ENCODE measurements around the gene SLC6A17. TPM values are rescaled to one million over a fixed set of nuclear protein-coding genes. Genes with fewer than 3 reads are reported as not detected.

Gene SLC6A17
- total RNA-seq, 1 experiment from 2014 or later = 0.17 TPM

GRCh38 chr1:110209715-110210603 lies 59.7 kb downstream of the SLC6A17 start, which contains the start of gene KCNC4:
Gene KCNC4, plus strand, starts transcription at chr1:110210314. Its CDS starts 1,186 bp downstream, at chr1:110211500.
- H3K9ac ChIP-seq (ENCODE audit: extremely low read depth, insufficient read length, low read length) = peak within 1 kb of the TSS; percentile 41
- H3K4me1 ChIP-seq (ENCODE audit: insufficient read depth, low read length) = peaks cover 3% of the 10 kb centered on the region; the same call in 1 of the 2 replicates
- Mint-ChIP-seq H3K4me1 (peaks cover 29 to 42% of the 10 kb centered on the region in 2 experiments), H3K9me3 (no peaks in the 10 kb centered on the region; a peak in 2 of 5 replicates), H3K27me3 (ENCODE audit: low read depth) (peaks cover 44% of the 10 kb centered on the region), H3K36me3 (ENCODE audit: insufficient read depth in 1 of 3, low read depth in 3 of 3) (peaks cover 0 to 2% (median 0%) of the 10 kb centered on the region in 3 experiments; a peak in 3 of 7 replicates), H3K4me3 (peak within 1 kb of the TSS; percentile 79 to 93), H3K27ac (peak within 1 kb of the TSS; percentile 7 to 80 (median 78); a peak in 6 of 7 replicates)
- no CpG with 5 or more reads among the region's 103 CpGs for whole genome bisulfite sequencing (ENCODE audit: extremely low coverage, insufficient read length, low lambda C conversion rate)
- H2BK12ac ChIP-seq (ENCODE audit: insufficient read length, low read depth, low read length) = no peak within 1 kb of the TSS
- H3K4ac ChIP-seq (ENCODE audit: low read depth, low read length) = no peak within 1 kb of the TSS
- H3T11ph ChIP-seq (ENCODE audit: low read length) = no peak within 1 kb of the TSS
- H4K5ac ChIP-seq (ENCODE audit: insufficient read length, low read depth, low read length) = no peak within 1 kb of the TSS
- H3K56ac ChIP-seq (ENCODE audit: insufficient read length, low read depth, low read length) = no peak within 1 kb of the TSS
- H3K4me2 ChIP-seq (ENCODE audit: insufficient read depth, insufficient read length, low read length) = peak within 1 kb of the TSS; percentile 77
- no peak within 1 kb of the TSS for H2BK5ac ChIP-seq (ENCODE audit: insufficient read length, low read length)
- peak; percentile 93 for DNase-seq
- no peak for TF ChIP-seq CTCF (conservative IDR thresholded peaks at IDR 0.05)
- peak within 1 kb of the TSS; percentile 52 for H3K18ac ChIP-seq (ENCODE audit: insufficient read length, low read depth, low read length)
- no peaks in the 10 kb centered on the region for H3K79me2 ChIP-seq (ENCODE audit: insufficient read depth, low read length)
- H2AFZ ChIP-seq (ENCODE audit: low read length) = no peak within 1 kb of the TSS
- no peaks in the 10 kb centered on the region for H3K9me3 ChIP-seq (ENCODE audit: control insufficient read depth, low read depth, low read length)
- no peak within 1 kb of the TSS for H2AK5ac ChIP-seq (ENCODE audit: insufficient read length, low read length)
- H3K14ac ChIP-seq (ENCODE audit: insufficient read depth, low read length) = peak within 1 kb of the TSS; percentile 72
- peaks cover 9% of the 10 kb centered on the region; the same call in 1 of the 2 replicates for H3K27me3 ChIP-seq (ENCODE audit: insufficient read depth, low read length)
- H3K27ac ChIP-seq (ENCODE audit: insufficient read length, low read depth, low read length) = no peak within 1 kb of the TSS
- H2BK15ac ChIP-seq (ENCODE audit: low read depth, low read length) = no peak within 1 kb of the TSS
- H3K79me1 ChIP-seq (ENCODE audit: insufficient read depth, low read depth, low read length, poor library complexity, severe bottlenecking) = no peaks in the 10 kb centered on the region
- no peak within 1 kb of the TSS for H4K91ac ChIP-seq (ENCODE audit: insufficient read length, low read depth, low read length)
- no peak within 1 kb of the TSS for H4K8ac ChIP-seq (replicated peaks; ENCODE audit: insufficient read length, low read depth, low read length)
- no peaks in the 10 kb centered on the region for H4K20me1 ChIP-seq (ENCODE audit: control insufficient read depth, insufficient read depth, insufficient read length)
- H2BK120ac ChIP-seq (ENCODE audit: low read depth, low read length, poor library complexity, severe bottlenecking) = no peak within 1 kb of the TSS
- peaks cover 19% of the 10 kb centered on the region for H3K23me2 ChIP-seq (ENCODE audit: insufficient read length, low read depth, low read length, poor library complexity, severe bottlenecking)
- no peak within 1 kb of the TSS for H3K23ac ChIP-seq (ENCODE audit: insufficient read length, low read depth, low read length)
- no peak within 1 kb of the TSS for H2BK20ac ChIP-seq (ENCODE audit: low read depth, low read length, poor library complexity, severe bottlenecking)

Data from H9 (cell line).